ENCODE results near the gene DLG4.

DLG4 gene

DNA sequence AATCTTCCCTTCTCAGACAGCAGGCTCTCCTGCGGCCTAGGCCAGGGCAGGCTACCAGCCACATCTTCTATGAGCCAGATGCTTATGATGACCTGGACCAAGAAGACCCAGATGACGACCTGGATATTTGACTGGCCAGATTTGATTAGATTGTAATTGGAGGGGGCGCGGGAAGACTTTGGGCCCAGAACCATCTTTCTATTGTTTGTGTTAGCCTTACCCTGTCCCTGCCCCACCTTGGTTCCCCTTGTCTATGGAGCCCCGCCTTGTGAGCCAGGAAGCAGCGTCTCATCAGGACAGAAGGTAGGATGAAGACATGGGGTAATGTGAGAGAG, 39.9 kb upstream of the DLG4 start:
- Histone ChIP-seq H3K9ac (ENCODE audit: low read length in 5 of 5) (no peak overlapping the region), H3K36me3 (ENCODE audit: control insufficient read depth in 5 of 5, insufficient read depth in 5 of 5, low read length in 5 of 5) (peaks cover 3 to 50% (median 36%) of the 10 kb centered on the region in 5 donors), H3K4me3 (ENCODE audit: low read depth in 1 of 5, low read length in 5 of 5) (no peak overlapping the region), H3K9me3 (ENCODE audit: control insufficient read depth in 5 of 5, low read length in 5 of 5) (no peaks in the 10 kb centered on the region), H3K27ac (ENCODE audit: low read depth, low read length) (peak overlapping the region; percentile 59), H3K4me1 (ENCODE audit: control insufficient read depth in 5 of 5, insufficient read depth in 5 of 5, low read length in 5 of 5) (peaks cover 0 to 47% (median 41%) of the 10 kb centered on the region in 5 donors), H3K27me3 (ENCODE audit: control insufficient read depth in 5 of 5, insufficient read depth in 4 of 5, low read length in 5 of 5) (peaks cover 0 to 22% (median 14%) of the 10 kb centered on the region in 5 donors)

DNA sequence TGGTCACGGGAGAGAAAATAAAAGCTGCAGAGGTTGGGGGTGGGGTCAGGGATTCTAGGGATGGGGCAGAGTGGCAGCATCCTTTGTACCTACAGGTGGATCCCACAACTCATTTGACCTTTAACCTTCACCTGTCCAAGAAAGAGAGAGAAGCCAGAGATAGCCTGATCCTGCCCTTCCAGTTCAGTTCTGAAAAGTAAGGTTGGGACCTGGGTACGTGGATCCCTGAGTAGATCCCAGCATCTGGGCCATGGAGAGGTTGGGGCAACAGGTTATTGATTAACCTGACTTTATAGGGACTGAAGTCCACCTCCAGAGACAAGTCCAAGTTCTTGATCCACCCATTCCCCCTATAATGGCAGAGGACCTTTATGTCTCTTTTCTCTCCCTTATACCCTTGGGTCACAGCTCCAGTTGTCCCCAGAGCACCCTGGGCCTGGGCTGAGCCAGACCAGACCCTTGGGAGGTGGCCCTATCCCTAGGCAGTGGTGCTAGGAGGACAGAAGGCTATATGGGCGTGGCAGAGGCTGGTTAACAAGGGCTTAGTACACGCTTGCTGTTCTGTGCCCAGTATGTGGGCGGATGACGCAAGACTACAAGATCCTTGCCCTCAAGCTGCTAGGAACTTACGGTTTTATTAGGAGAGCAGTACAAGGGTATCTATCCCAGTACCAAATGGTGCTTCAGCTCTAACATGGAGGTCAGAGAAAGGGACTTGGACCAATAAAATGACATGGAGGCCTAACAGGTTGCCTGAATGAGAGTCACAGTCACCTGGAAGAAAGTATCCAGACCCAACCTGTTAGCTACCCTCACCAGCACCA, 39.3 kb upstream of the DLG4 start:
- Histone ChIP-seq H3K4me3 (ENCODE audit: low read depth in 1 of 5, low read length in 5 of 5) (no peak overlapping the region), H3K27me3 (ENCODE audit: control insufficient read depth in 5 of 5, insufficient read depth in 4 of 5, low read length in 5 of 5) (peaks cover 0 to 22% (median 14%) of the 10 kb centered on the region in 5 donors), H3K4me1 (ENCODE audit: control insufficient read depth in 5 of 5, insufficient read depth in 5 of 5, low read length in 5 of 5) (peaks cover 0 to 47% (median 41%) of the 10 kb centered on the region in 5 donors), H3K36me3 (ENCODE audit: control insufficient read depth in 5 of 5, insufficient read depth in 5 of 5, low read length in 5 of 5) (peaks cover 8 to 55% (median 42%) of the 10 kb centered on the region in 5 donors), H3K9me3 (ENCODE audit: control insufficient read depth in 5 of 5, low read length in 5 of 5) (no peaks in the 10 kb centered on the region), H3K9ac (ENCODE audit: low read length in 5 of 5) (peak overlapping the region in 1 of 5 donors; percentile 4), H3K27ac (ENCODE audit: low read depth, low read length) (peak overlapping the region; percentile 59)

DNA sequence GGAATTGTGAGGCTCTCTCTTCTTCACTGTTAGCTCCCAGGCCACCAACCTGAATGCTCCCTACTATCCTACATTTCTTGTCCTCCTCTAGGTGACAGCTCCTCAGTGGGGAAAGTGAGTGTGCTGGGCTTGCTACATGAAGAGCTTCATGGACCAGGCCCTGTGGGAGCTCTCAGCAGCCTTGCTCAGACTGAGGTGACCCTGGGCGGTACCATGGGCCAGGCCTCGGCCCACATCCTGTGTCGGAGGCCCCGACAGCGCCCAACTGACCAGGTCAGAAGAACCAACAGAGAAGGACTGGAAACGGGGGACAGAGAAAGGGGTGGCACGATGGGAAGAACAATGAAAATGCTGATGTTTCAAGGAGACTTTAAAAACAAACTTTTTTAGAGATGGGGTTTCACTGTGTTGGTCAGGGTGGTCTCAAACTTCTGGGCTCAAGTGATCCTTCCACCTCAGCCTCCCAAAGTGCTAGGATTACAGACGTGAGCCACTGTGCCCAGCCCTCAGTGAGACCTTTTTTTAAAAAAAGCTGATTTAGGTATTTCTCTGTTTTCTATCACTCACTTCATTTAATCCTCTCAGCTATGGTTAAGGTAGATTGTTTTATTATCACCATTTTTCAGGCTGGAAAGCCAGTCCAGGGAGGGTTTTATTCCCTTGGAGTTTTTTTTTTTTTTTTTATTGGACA, 37.3 kb upstream of the DLG4 start:
- Histone ChIP-seq H3K27me3 (ENCODE audit: control insufficient read depth in 5 of 5, insufficient read depth in 4 of 5, low read length in 5 of 5) (peaks cover 0 to 5% (median 0%) of the 10 kb centered on the region in 5 donors), H3K9me3 (ENCODE audit: control insufficient read depth in 5 of 5, low read length in 5 of 5) (no peaks in the 10 kb centered on the region), H3K4me3 (ENCODE audit: low read depth in 1 of 5, low read length in 5 of 5) (no peak overlapping the region), H3K27ac (ENCODE audit: low read depth, low read length) (no peak overlapping the region), H3K9ac (ENCODE audit: low read length in 5 of 5) (no peak overlapping the region), H3K36me3 (ENCODE audit: control insufficient read depth in 5 of 5, insufficient read depth in 5 of 5, low read length in 5 of 5) (peaks cover 8 to 56% (median 42%) of the 10 kb centered on the region in 5 donors), H3K4me1 (ENCODE audit: control insufficient read depth in 5 of 5, insufficient read depth in 5 of 5, low read length in 5 of 5) (peaks cover 2 to 42% (median 40%) of the 10 kb centered on the region in 5 donors)

DNA sequence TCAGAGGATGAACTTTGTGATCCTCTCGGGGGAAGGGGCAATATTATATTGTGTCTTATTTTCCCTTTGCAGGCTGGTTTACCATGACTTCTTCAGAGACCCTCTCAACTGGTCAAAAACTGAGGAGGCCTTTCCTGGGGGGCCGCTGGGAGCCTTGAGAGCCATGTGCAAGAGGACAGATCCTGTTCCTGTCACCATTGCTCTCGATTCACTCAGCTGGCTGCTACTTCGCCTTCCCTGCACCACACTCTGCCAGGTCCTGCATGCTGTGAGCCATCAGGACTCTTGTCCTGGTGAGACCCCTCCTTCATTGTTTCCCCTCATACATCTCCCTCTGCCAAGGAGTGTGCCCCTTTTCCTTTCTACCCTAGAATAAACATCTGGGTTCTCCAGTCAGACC, 34.9 kb upstream of the DLG4 start:
- peaks cover 13 to 37% (median 35%) of the 10 kb centered on the region in 5 donors for H3K4me1 ChIP-seq (ENCODE audit: control insufficient read depth in 5 of 5, insufficient read depth in 5 of 5, low read length in 5 of 5)
- no peaks in the 10 kb centered on the region for H3K9me3 ChIP-seq (ENCODE audit: control insufficient read depth in 5 of 5, low read length in 5 of 5)
- no peaks in the 10 kb centered on the region for H3K27me3 ChIP-seq (ENCODE audit: control insufficient read depth in 5 of 5, insufficient read depth in 4 of 5, low read length in 5 of 5)
- H3K4me3 ChIP-seq (ENCODE audit: low read depth in 1 of 5, low read length in 5 of 5) = no peak overlapping the region
- no peak overlapping the region for H3K27ac ChIP-seq (ENCODE audit: low read depth, low read length)
- peaks cover 8 to 54% (median 42%) of the 10 kb centered on the region in 5 donors for H3K36me3 ChIP-seq (ENCODE audit: control insufficient read depth in 5 of 5, insufficient read depth in 5 of 5, low read length in 5 of 5)
- H3K9ac ChIP-seq (ENCODE audit: low read length in 5 of 5) = no peak overlapping the region

DNA sequence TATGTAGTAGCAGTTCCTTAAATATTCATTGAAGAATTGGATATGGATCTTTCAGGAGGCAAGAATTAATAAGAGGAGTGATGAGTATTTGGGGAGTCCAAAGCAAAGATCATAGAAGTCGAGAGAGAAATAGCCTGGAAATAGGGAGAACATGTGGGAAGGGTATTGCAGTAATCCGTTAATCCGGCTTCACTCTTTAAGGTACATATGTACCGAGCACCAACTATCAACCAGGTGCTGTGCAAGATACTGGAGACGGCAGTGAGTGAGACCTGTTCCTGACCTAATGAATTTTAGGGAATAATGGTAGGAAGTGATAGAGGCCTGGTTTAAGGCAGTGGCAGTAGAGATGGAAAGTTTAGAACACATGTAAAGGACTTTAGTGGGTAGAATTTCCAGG, 33.4 kb upstream of the DLG4 start:
- Histone ChIP-seq H3K4me3 (ENCODE audit: low read depth in 1 of 5, low read length in 5 of 5) (peak overlapping the region; percentile 83 to 95 (median 88)), H3K9ac (ENCODE audit: low read length in 5 of 5) (peak overlapping the region in 4 of 5 donors; percentile 88 to 99 (median 94)), H3K36me3 (ENCODE audit: control insufficient read depth in 5 of 5, insufficient read depth in 5 of 5, low read length in 5 of 5) (peaks cover 8 to 40% (median 30%) of the 10 kb centered on the region in 5 donors), H3K9me3 (ENCODE audit: control insufficient read depth in 5 of 5, low read length in 5 of 5) (no peaks in the 10 kb centered on the region), H3K27me3 (ENCODE audit: control insufficient read depth in 5 of 5, insufficient read depth in 4 of 5, low read length in 5 of 5) (no peaks in the 10 kb centered on the region), H3K27ac (ENCODE audit: low read depth, low read length) (peak overlapping the region; percentile 100), H3K4me1 (ENCODE audit: control insufficient read depth in 5 of 5, insufficient read depth in 5 of 5, low read length in 5 of 5) (peaks cover 13 to 39% (median 37%) of the 10 kb centered on the region in 5 donors)

DNA sequence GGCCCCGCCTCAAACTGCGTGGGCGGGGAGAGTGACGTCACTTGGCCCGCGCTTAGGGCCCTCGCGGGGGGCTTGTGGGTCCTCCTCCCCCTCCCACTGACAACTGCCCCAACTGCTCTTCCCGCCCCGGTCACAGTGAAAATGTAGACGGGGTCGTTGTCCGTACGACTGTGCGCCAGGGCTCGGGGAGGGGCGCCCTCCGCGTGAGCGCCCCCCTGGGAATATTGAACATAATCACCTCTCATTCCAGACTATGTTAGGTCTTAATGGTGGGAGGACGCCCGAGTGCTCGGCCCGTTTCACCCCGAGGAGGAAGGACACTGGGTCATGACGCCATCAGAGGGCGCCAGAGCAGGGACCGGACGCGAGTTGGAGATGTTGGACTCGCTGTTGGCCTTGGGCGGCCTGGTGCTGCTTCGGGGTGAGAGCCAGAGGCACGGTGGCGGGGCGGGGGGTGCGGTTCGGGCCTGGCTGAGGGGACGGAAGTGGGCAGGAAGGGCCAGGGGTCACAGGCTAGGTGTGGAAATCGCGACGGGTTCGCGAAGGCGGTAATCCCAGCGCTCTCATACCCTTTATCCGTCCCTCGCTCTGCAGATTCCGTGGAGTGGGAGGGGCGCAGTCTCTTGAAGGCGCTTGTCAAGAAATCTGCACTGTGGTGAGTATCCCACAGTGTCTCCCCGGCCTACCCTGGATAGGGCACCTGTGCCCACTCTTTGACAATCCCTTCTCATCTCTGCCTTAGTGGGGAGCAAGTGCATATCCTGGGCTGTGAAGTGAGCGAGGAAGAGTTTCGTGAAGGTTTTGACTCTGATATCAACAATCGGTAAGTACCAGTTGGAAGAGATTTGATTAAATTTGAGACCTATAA, 32.8 kb upstream of the DLG4 start, which contains the start of gene ELP5:
ELP5 (plus strand) TSS at position 40 of the 868 bp plus-strand sequence; CDS start at position 376, 336 bp downstream.
- peaks cover 13 to 39% (median 37%) of the 10 kb centered on the region in 5 donors for H3K4me1 ChIP-seq (ENCODE audit: control insufficient read depth in 5 of 5, insufficient read depth in 5 of 5, low read length in 5 of 5)
- H3K36me3 ChIP-seq (ENCODE audit: control insufficient read depth in 5 of 5, insufficient read depth in 5 of 5, low read length in 5 of 5) = peaks cover 8 to 33% (median 26%) of the 10 kb centered on the region in 5 donors
- no peaks in the 10 kb centered on the region for H3K27me3 ChIP-seq (ENCODE audit: control insufficient read depth in 5 of 5, insufficient read depth in 4 of 5, low read length in 5 of 5)
- peak within 1 kb of the TSS; percentile 87 to 99 (median 92) for H3K9ac ChIP-seq (ENCODE audit: low read length in 5 of 5)
- peak within 1 kb of the TSS; percentile 100 for H3K27ac ChIP-seq (ENCODE audit: low read depth, low read length)
- H3K9me3 ChIP-seq (ENCODE audit: control insufficient read depth in 5 of 5, low read length in 5 of 5) = no peaks in the 10 kb centered on the region
- peak within 1 kb of the TSS; percentile 83 to 95 (median 88) for H3K4me3 ChIP-seq (ENCODE audit: low read depth in 1 of 5, low read length in 5 of 5)

DNA sequence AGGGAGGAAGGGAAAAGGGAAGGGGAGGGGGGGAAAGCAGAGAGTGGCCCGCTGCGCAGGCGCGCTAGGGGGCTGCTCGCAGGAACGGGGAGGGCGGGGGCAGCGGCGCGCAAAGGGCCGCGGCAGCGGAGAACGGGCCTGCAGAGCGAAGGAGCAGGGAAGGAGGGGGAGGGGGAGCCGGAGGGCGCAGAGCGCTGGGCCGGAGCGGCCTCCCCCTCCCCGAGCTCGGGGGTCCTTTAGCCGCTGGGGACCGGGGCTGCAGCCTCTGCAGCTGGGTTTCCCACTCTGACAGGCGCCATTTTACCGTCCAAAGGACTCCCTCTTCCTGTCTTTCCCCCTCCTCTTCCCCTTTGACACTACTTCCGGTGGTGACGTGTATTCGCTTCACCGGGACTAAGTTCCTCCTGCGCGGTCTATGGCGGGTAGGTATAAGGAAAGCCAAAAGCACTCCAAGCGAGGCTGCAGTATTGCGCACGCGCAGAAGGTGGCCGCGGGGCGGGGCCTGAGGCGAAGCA, 32.1 kb upstream of the DLG4 start, which contains the start of gene CTDNEP1:
CTDNEP1 (minus strand) TSS at position 74 of the 515 bp plus-strand sequence. CDS start 438 bp downstream, outside the sequence.
- H3K9ac ChIP-seq (ENCODE audit: low read length in 5 of 5) = peak within 1 kb of the TSS; percentile 88 to 99 (median 92)
- peaks cover 8 to 31% (median 22%) of the 10 kb centered on the region in 5 donors for H3K36me3 ChIP-seq (ENCODE audit: control insufficient read depth in 5 of 5, insufficient read depth in 5 of 5, low read length in 5 of 5)
- H3K9me3 ChIP-seq (ENCODE audit: control insufficient read depth in 5 of 5, low read length in 5 of 5) = no peaks in the 10 kb centered on the region
- no peaks in the 10 kb centered on the region for H3K27me3 ChIP-seq (ENCODE audit: control insufficient read depth in 5 of 5, insufficient read depth in 4 of 5, low read length in 5 of 5)
- peak within 1 kb of the TSS; percentile 100 for H3K27ac ChIP-seq (ENCODE audit: low read depth, low read length)
- H3K4me1 ChIP-seq (ENCODE audit: control insufficient read depth in 5 of 5, insufficient read depth in 5 of 5, low read length in 5 of 5) = peaks cover 13 to 39% (median 37%) of the 10 kb centered on the region in 5 donors
- peak within 1 kb of the TSS; percentile 83 to 95 (median 88) for H3K4me3 ChIP-seq (ENCODE audit: low read depth in 1 of 5, low read length in 5 of 5)

DNA sequence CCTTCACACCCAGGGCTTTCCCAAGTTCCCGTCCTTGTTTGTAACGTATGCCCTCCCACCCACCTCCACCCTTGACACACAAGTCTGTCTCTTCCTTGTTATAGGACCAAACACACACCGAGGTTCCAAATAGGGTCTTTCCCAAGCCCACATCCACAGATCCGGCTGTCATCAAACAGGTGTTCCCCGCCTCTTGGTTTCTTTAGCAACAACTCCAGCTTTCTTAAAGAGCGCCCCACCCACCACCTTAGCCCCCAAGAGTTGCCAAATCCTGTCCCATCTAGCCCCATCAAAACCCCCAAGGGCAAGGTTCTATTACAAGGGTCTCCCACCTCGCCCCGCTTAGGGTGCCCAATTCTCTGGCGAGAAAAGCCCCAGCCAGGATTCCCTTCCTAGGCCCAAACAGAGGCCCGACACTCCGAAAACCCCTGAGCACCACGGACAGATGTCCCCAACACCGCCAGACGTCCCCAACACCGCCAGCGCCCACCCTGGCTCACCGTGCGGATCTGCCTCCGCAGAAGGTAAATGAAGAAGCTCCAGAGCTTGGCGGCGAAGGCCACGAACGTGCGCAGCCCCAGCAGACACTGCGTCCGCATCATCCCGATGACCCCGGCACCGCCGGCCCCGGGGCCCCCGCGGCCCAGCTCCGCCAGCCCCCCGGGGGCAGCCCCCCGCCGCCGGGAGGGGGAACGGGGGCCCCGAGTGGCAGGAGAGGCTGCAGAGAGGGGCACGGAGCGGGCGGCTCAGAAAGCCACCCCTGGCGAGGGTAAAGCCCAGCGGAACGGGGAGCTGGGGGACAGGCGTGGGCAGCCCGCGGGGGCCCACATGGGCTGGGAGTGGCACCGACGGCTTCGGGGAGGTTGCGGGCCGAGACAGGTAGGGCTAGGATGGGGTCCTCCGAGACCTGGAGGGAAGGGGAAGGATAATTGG, 31.3 kb upstream of the DLG4 start:
- Histone ChIP-seq H3K9ac (ENCODE audit: low read length in 5 of 5) (peak overlapping the region; percentile 87 to 94 (median 90)), H3K36me3 (ENCODE audit: control insufficient read depth in 5 of 5, insufficient read depth in 5 of 5, low read length in 5 of 5) (peaks cover 11 to 32% (median 22%) of the 10 kb centered on the region in 5 donors), H3K27me3 (ENCODE audit: control insufficient read depth in 5 of 5, insufficient read depth in 4 of 5, low read length in 5 of 5) (no peaks in the 10 kb centered on the region), H3K4me1 (ENCODE audit: control insufficient read depth in 5 of 5, insufficient read depth in 5 of 5, low read length in 5 of 5) (peaks cover 13 to 39% (median 37%) of the 10 kb centered on the region in 5 donors), H3K9me3 (ENCODE audit: control insufficient read depth in 5 of 5, low read length in 5 of 5) (no peaks in the 10 kb centered on the region), H3K27ac (ENCODE audit: low read depth, low read length) (peak overlapping the region; percentile 100), H3K4me3 (ENCODE audit: low read depth in 1 of 5, low read length in 5 of 5) (peak overlapping the region; percentile 78 to 95 (median 86))
